Stimulated activated CD4-positive, alpha-beta T cell treated with anti-CD3 and anti-CD28 coated beads, Interleukin-15, amount 100 ng/mL, for 1 hour (primary cell): ENCODE results near the gene PIM3.

Experiments used
- DNase-seq, 2 donors: peaks; one replicate each; pipeline ENCODE4 v3.0.0-alpha.2; 2020; ENCODE audit warnings: low read depth in 1 of 2, low spot score in 1 of 2

Gene PIM3

GRCh38 chr22:49966041-49966773, 5.6 kb downstream of the PIM3 start:
- DNase-seq = no peak

GRCh38 chr22:49966774-49967705, 6.5 kb downstream of the PIM3 start:
- no peak for DNase-seq

GRCh38 chr22:49967706-49968208, 7.2 kb downstream of the PIM3 start:
- DNase-seq = no peak

GRCh38 chr22:49968313-49968830, 7.8 kb downstream of the PIM3 start:
- DNase-seq = no peak

- no peak for DNase-seq
Measured at GRCh38 chr22:49968831-49969661, 8.5 kb downstream of the PIM3 start.

- no peak for DNase-seq
Measured at GRCh38 chr22:49969751-49970527, 9.4 kb downstream of the PIM3 start.

- DNase-seq = peak; percentile 91 to 92
Measured at GRCh38 chr22:49970528-49971231, 10.1 kb downstream of the PIM3 start.

- DNase-seq = peak in 1 of 2 donors; percentile 69
Measured at GRCh38 chr22:49971232-49972162, 10.9 kb downstream of the PIM3 start.

- DNase-seq = no peak
Measured at GRCh38 chr22:49972163-49973017, 11.8 kb downstream of the PIM3 start.

- no peak for DNase-seq
Measured at GRCh38 chr22:49973018-49973961, 12.7 kb downstream of the PIM3 start.

- peak; percentile 1 to 41 for DNase-seq
Measured at GRCh38 chr22:49975543-49976389, 15.2 kb downstream of the PIM3 start.

- peak in 1 of 2 donors; percentile 10 for DNase-seq
Measured at GRCh38 chr22:49976439-49977175, 16.0 kb downstream of the PIM3 start.

GRCh38 chr22:49977578-49977977, 17.0 kb downstream of the PIM3 start:
- no peak for DNase-seq

- no peak for DNase-seq
Measured at GRCh38 chr22:49979587-49980264, 19.2 kb downstream of the PIM3 start.
